Large intestine (tissue), 3 donors: ENCODE results near the gene TWNK. TPM values are rescaled to one million over a fixed set of nuclear protein-coding genes. Genes with fewer than 3 reads are reported as not detected.
"Not testable (repeated sequence)": the region's sequence is repeated elsewhere in the genome, so short reads cannot be mapped to it uniquely, and the experiment has no call there.

ENCODE experiments used
- DNase-seq, 2 donors: peaks; one replicate each; pipeline versions ENCODE4 v3.0.0 to v3.0.0-alpha.2; 2013
- H3K27ac ChIP-seq: one replicate; pipeline ENCODE4 v1.5.1; 2013; ENCODE audit warnings: low read length
- H3K27me3 ChIP-seq: 2 replicates; pipeline ENCODE4 v1.6.1; 2013; ENCODE audit warnings: low read length; ENCODE audit not compliant: control insufficient read depth, insufficient read depth
- H3K36me3 ChIP-seq: 2 replicates; pipeline ENCODE4 v1.6.1; 2013; ENCODE audit warnings: low read length; ENCODE audit not compliant: control insufficient read depth, insufficient read depth
- H3K4me1 ChIP-seq: one replicate; pipeline ENCODE4 v1.6.1; 2013; ENCODE audit warnings: low read length; ENCODE audit not compliant: control insufficient read depth, insufficient read depth
- H3K4me3 ChIP-seq: one replicate; pipeline ENCODE4 v1.5.1; 2013; ENCODE audit warnings: low read length
- H3K9me3 ChIP-seq: one replicate; pipeline ENCODE4 v1.6.1; 2013; ENCODE audit warnings: mild to moderate bottlenecking, low read depth, low read length, moderate library complexity; ENCODE audit not compliant: control insufficient read depth
- WGBS: methylation state at CpG from one replicate; pipeline ENCODE4 v1.1.5; 2013; ENCODE audit warnings: low lambda C conversion rate; ENCODE audit not compliant: insufficient coverage; 5-methylcytosine and 5-hydroxymethylcytosine counted together
- polyA plus RNA-seq: library from polyadenylated mRNA; unstranded; fragments of 120-200 nt; gene quantifications from one replicate; pipeline ENCODE4 v1.2.1, GENCODE V29; 2013

TWNK gene
- polyA plus RNA-seq, 1 donor = 9.8 TPM

- Histone ChIP-seq H3K4me3 (peak overlapping the region; percentile 86), H3K27ac (peak overlapping the region; percentile 99), H3K27me3 (peaks cover 3% of the 10 kb centered on the region), H3K36me3 (peaks cover 30% of the 10 kb centered on the region), H3K4me1 (peaks cover 61% of the 10 kb centered on the region), H3K9me3 (no peaks in the 10 kb centered on the region)
- no peak for DNase-seq
- no CpG with 5 or more reads among the region's 6 CpGs for WGBS
Observed at GRCh38 chr10:101032637-101033224, 45.4 kb downstream of the TWNK start.

- Histone ChIP-seq H3K9me3 (no peaks in the 10 kb centered on the region), H3K4me1 (peaks cover 58% of the 10 kb centered on the region), H3K27ac (peak overlapping the region; percentile 99), H3K27me3 (peaks cover 3% of the 10 kb centered on the region), H3K36me3 (peaks cover 36% of the 10 kb centered on the region), H3K4me3 (peak overlapping the region; percentile 86)
- peak in 1 of 2 donors; percentile 68 for DNase-seq
- WGBS = no CpG with 5 or more reads among the region's 3 CpGs
Observed at GRCh38 chr10:101033276-101033675, 45.9 kb downstream of the TWNK start.

GRCh38 chr10:101034404-101034803 is 47.1 kb downstream of the TWNK start:
- H3K27me3 ChIP-seq, H3K4me3 ChIP-seq, H3K9me3 ChIP-seq: not testable (repeated sequence)
- peak; percentile 92 to 96 for DNase-seq
- H3K36me3 ChIP-seq = peaks cover 47% of the 10 kb centered on the region
- H3K27ac ChIP-seq = peak overlapping the region; percentile 99
- WGBS = no CpG with 5 or more reads among the region's 4 CpGs
- peaks cover 49% of the 10 kb centered on the region for H3K4me1 ChIP-seq

- H3K27ac ChIP-seq = peak overlapping the region; percentile 99
- no peaks in the 10 kb centered on the region for H3K27me3 ChIP-seq
- DNase-seq = no peak
- H3K9me3 ChIP-seq = no peaks in the 10 kb centered on the region
- H3K4me1 ChIP-seq = peaks cover 40% of the 10 kb centered on the region
- peaks cover 56% of the 10 kb centered on the region for H3K36me3 ChIP-seq
- no CpG with 5 or more reads among the region's 7 CpGs for WGBS
- H3K4me3 ChIP-seq = peak overlapping the region; percentile 16
Observed at GRCh38 chr10:101035314-101035713, 48.0 kb downstream of the TWNK start.

- no peak overlapping the region for H3K4me3 ChIP-seq
- no CpG with 5 or more reads among the region's 10 CpGs for WGBS
- peaks cover 57% of the 10 kb centered on the region for H3K36me3 ChIP-seq
- peak in 1 of 2 donors; percentile 3 for DNase-seq
- H3K27me3 ChIP-seq = no peaks in the 10 kb centered on the region
- no peaks in the 10 kb centered on the region for H3K9me3 ChIP-seq
- H3K27ac ChIP-seq = peak overlapping the region; percentile 99
- H3K4me1 ChIP-seq = peaks cover 42% of the 10 kb centered on the region
Observed at GRCh38 chr10:101035916-101036702, 48.8 kb downstream of the TWNK start.

- no peaks in the 10 kb centered on the region for H3K9me3 ChIP-seq
- peaks cover 59% of the 10 kb centered on the region for H3K36me3 ChIP-seq
- H3K4me3 ChIP-seq = no peak overlapping the region
- WGBS = no CpG with 5 or more reads among the region's 7 CpGs
- DNase-seq = no peak
- no peaks in the 10 kb centered on the region for H3K27me3 ChIP-seq
- H3K4me1 ChIP-seq = peaks cover 46% of the 10 kb centered on the region
- no peak overlapping the region for H3K27ac ChIP-seq
Observed at GRCh38 chr10:101036726-101037125, 49.4 kb downstream of the TWNK start.

- Histone ChIP-seq H3K27ac (no peak overlapping the region), H3K36me3 (peaks cover 59% of the 10 kb centered on the region)
- no CpG with 5 or more reads among the region's 5 CpGs for WGBS
Observed at GRCh38 chr10:101038484-101038883, 51.1 kb downstream of the TWNK start.

GRCh38 chr10:101040061-101040460 is 52.7 kb downstream of the TWNK start:
- no peaks in the 10 kb centered on the region for H3K9me3 ChIP-seq
- DNase-seq = no peak
- peaks cover 48% of the 10 kb centered on the region for H3K4me1 ChIP-seq
- H3K36me3 ChIP-seq = peaks cover 55% of the 10 kb centered on the region
- H3K4me3 ChIP-seq = no peak overlapping the region
- WGBS = no CpG with 5 or more reads among the region's 3 CpGs
- H3K27ac ChIP-seq = no peak overlapping the region
- no peaks in the 10 kb centered on the region for H3K27me3 ChIP-seq

More at GRCh38 chr10:101038484-101038883, 51.1 kb downstream of the TWNK start:
- Histone ChIP-seq H3K4me1 (peaks cover 57% of the 10 kb centered on the region), H3K27me3 (no peaks in the 10 kb centered on the region), H3K9me3 (no peaks in the 10 kb centered on the region), H3K4me3 (no peak overlapping the region)
- DNase-seq = no peak

- no peak overlapping the region for H3K4me3 ChIP-seq
- H3K36me3 ChIP-seq = peaks cover 47% of the 10 kb centered on the region
- no peaks in the 10 kb centered on the region for H3K9me3 ChIP-seq
- no peak for DNase-seq
- H3K27ac ChIP-seq = peak overlapping the region; percentile 90
- no CpG with 5 or more reads among the region's 2 CpGs for WGBS
- H3K4me1 ChIP-seq = peaks cover 40% of the 10 kb centered on the region
- H3K27me3 ChIP-seq = no peaks in the 10 kb centered on the region
Observed at GRCh38 chr10:101040851-101041250, 53.5 kb downstream of the TWNK start.

GRCh38 chr10:101041252-101041761 is 54.0 kb downstream of the TWNK start:
- Histone ChIP-seq H3K27me3 (peaks cover 2% of the 10 kb centered on the region), H3K27ac (peak overlapping the region; percentile 90), H3K4me3 (no peak overlapping the region), H3K4me1 (peaks cover 36% of the 10 kb centered on the region), H3K36me3 (peaks cover 42% of the 10 kb centered on the region), H3K9me3 (no peaks in the 10 kb centered on the region)
- 20% methylated on average over 1 of the region's 6 CpGs for WGBS
- peak; percentile 87 to 89 for DNase-seq
